GM18909 (cell line): ENCODE data around the gene SYT9.
"Not testable (repeated sequence)": the region's sequence is repeated elsewhere in the genome, so short reads cannot be mapped to it uniquely, and the experiment has no call there.

Experiments
- ATAC-seq: cut with Tn5 transposase; IDR thresholded peaks from one replicate; pipeline ENCODE4 v1.9.1; 2021; ENCODE audit warnings: mild to moderate bottlenecking; ENCODE audit not compliant: unreplicated experiment, poor library complexity

The SYT9 gene

GRCh38 chr11:7332451-7332850 is 80.7 kb downstream of the SYT9 start:
- no peak for ATAC-seq

GRCh38 chr11:7332962-7333361 is 81.3 kb downstream of the SYT9 start:
- ATAC-seq: no peak

GRCh38 chr11:7335442-7335841 is 83.7 kb downstream of the SYT9 start:
- not testable (repeated sequence) for ATAC-seq

GRCh38 chr11:7341551-7341950 is 89.8 kb downstream of the SYT9 start:
- no peak for ATAC-seq

GRCh38 chr11:7347611-7348431 is 96.1 kb downstream of the SYT9 start:
- ATAC-seq: no peak

GRCh38 chr11:7348432-7349304 is 97.0 kb downstream of the SYT9 start:
- ATAC-seq: no peak

GRCh38 chr11:7351228-7351627 is 99.5 kb downstream of the SYT9 start:
- ATAC-seq: no peak

GRCh38 chr11:7353100-7353499 is 101.4 kb downstream of the SYT9 start:
- ATAC-seq: no peak

GRCh38 chr11:7364660-7365059 is 113.0 kb downstream of the SYT9 start:
- no peak for ATAC-seq

GRCh38 chr11:7367803-7368202 is 116.1 kb downstream of the SYT9 start:
- no peak for ATAC-seq

GRCh38 chr11:7376386-7376785 is 124.7 kb downstream of the SYT9 start:
- ATAC-seq: no peak

GRCh38 chr11:7381937-7382336 is 130.2 kb downstream of the SYT9 start:
- ATAC-seq: no peak

GRCh38 chr11:7383406-7383805 is 131.7 kb downstream of the SYT9 start:
- no peak for ATAC-seq

- no peak for ATAC-seq
Measured at GRCh38 chr11:7384691-7385090, 133.0 kb downstream of the SYT9 start.

- ATAC-seq: no peak
Measured at GRCh38 chr11:7385532-7385931, 133.8 kb downstream of the SYT9 start.

- no peak for ATAC-seq
Measured at GRCh38 chr11:7413961-7414915, 162.5 kb downstream of the SYT9 start.

GRCh38 chr11:7414973-7415817 is 163.5 kb downstream of the SYT9 start:
- ATAC-seq: no peak

GRCh38 chr11:7416080-7416479 is 164.4 kb downstream of the SYT9 start:
- no peak for ATAC-seq

- no peak for ATAC-seq
Measured at GRCh38 chr11:7417328-7417727, 165.6 kb downstream of the SYT9 start.
